Activated T-helper 1 cell treated with Interleukin-2 at 50 U/mL for 16 hours (primary cell): Measurements from ENCODE around the gene C1RL.

Experiments
- DNase-seq: peaks from one replicate; pipeline ENCODE4 v3.0.0-alpha.2; 2020; ENCODE audit warnings: low read depth

The C1RL gene

DNA sequence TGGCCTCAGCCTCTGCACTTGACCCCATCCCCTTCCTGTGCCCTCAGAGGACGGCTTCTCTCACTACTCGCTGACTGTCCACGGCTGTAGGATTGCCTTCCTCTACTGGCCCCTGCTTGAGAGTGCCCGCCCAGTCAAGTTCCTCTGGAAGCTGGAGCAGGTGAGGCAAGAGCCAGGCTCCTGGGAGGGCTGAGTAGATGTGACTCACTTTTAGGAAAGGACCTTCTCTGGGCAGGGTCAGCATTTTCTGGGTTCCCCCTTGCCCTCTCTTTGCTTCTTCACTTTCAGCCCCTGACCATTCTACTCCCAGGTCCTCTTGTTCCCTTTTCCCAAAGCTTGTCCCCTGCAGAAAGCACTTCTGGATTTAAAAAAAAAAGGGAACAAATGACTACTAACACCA, 28.9 kb upstream of the C1RL start:
- DNase-seq = no peak

DNA sequence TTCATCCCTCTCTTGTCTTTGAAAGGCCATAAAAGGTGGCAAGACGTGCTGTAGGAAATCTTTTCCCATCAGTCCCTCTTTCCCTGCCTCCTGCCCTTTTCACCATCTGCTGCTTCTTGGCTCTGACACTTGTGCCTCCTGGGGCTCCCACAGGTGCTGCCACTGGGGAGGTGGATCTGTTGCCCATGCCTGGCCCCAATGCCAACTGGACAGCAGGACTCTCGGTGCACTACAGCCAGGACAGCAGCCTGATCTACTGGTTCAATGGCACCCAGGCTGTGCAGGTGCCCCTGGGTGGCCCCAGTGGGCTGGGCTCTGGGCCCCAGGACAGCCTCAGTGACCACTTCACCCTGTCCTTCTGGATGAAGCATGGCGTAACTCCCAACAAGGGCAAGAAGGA, 27.7 kb upstream of the C1RL start:
- no peak for DNase-seq

DNA sequence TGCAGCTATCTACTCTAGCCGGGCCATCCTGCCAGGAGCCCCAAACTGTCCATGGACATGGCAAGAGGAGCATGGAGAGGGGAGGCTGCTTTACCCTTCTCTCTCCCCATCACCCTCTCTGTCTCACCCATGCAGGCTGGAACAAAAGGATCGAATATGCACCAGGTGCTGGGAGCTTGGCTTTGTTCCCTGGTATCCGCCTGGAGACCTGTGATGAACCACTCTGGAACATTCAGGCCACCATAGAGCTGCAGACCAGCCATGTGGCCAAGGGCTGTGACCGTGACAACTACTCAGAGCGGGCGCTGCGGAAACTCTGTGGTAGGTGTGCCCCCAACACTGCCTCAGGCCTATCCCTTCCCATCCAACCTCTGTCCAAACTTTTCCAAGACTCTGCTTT, 27.1 kb upstream of the C1RL start:
- DNase-seq = no peak

DNA sequence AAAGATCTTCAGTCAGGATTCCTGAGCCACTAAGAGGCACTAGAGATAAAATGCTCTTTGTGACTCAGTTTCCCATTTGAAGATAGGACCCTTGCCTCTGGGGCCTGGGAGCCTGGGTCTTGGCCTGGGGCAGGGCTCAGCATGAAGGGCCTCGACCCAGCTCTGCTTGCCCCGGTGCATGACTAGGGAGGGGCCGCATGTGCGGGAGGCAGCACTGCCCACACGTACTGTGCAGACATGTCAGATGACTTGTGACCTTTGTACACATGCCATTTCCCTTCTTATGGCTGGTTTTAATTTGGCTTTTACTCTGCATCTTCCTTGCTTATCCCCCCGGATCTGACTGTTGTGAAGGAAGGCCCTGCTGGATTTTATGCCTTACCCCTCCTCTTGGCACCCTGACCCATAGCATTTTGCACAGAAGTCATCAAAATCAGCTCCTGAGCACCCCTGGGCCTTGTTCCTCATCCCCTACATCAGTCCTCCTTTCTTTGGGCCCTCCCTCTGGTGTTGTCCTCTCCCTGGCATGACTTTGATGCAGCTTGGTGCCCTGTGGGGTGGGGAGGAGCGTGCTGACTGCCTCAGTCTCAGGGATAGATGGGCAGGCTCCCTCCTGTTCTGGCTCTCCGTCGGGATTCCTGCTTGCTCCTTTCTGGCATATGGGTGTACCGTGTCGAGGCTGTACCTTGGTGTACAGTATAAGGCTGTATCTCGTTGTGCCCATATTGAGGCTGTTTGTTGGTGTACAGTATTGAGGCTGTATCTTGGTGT, 25.6 kb upstream of the C1RL start:
- no peak for DNase-seq

DNA sequence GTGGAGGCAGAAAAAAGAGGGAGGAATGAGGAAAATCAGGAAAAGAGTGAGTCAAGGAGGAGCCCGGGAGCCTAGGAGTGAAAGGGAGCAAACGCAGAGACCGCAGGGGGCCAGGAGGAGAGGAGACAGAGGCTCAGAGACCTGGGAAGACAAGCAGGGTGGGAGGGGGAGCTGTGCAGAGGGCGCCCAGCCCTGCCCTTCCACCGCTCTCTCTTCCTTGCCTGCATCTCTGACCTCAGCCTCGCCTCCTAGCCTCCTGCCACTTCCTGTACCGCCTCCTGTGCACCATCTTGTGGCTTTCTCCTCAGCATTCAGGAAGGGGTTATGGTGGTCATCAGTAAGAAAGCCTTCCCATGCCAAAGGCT, 22.5 kb upstream of the C1RL start:
- no peak for DNase-seq

DNA sequence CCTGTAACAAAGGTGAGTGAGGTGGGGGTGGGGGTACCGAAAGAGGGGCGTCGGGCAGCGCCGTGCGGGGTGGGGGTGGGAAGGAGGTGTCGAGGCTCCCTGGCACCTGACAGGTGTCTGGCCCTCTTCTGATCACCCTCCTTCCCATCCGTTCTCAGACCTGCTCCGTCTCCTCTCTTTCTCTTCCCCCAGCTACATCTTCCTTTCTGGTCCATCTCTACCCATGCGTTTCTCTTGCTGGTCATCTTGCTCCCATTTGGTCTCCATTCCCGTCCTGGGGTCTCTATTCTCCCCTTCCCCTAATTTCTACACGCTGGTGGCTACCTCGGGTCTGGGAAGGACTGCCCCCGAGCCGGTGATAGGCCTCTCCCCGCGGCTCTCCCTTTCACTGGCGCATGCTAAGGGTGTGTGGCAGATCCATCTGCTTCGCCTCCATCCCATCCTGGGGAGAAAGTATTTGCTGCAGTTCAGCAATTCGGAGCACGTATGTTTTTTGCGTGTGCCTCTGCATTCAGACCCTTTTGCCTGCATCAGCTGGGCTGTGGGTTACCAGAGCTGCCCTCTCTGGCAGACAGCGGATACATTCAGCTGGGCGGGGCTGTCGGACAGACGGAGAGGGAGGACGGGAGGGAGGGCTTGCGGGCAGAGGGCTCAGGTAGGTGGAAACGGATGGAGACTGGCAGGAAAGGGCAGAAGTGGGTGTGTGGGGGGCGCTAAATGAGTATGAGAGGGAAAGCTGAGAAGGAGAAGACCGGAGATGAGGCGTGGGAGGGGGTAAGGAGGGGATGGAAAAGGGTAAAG, 21.9 kb upstream of the C1RL start:
- peak; percentile 33 for DNase-seq

DNA sequence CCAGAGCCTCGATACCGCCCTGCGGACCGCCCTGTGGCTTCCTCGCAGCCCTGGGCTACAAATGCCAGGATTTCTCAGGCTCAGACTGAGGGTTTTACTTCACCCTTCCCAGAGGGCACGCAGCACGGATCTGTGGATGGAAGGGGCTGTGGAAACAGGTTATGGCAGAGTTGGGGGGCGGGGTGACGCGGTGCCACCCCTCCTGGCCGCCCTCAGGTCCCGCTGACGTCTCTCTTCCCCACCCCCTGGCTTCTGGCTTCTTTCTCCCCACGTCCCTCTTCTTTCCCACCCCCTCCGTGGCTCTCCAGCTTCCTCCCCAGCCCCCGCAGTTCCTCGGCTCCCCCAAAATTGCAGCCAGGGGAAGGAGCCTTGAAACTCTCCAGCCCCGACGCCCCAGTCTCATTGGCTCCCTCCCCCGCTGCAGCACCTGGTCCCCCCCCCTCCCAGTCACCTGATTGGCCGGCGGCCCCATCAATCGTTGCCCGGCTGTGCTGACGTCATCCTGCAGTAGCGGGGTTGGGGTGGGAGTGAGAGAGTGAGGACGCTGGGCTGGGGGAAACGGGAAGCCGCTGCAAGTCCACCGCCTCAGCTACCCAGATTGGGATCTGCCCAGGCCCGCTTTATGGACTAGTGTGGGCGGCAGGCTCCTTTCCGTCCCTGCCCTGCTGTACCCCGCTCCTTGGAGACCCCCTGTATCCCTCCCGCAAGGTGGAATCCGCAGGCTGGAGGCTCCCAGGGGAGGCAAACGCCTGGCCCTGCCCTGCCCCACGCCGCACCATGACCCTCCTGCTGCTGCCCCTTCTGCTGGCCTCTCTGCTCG, 21.1 kb upstream of the C1RL start, which contains the start of gene CLSTN3:
CLSTN3 (plus strand) TSS at position 500 of the 820 bp plus-strand sequence; CDS start at position 778, 278 bp downstream.
- peak; percentile 79 for DNase-seq

DNA sequence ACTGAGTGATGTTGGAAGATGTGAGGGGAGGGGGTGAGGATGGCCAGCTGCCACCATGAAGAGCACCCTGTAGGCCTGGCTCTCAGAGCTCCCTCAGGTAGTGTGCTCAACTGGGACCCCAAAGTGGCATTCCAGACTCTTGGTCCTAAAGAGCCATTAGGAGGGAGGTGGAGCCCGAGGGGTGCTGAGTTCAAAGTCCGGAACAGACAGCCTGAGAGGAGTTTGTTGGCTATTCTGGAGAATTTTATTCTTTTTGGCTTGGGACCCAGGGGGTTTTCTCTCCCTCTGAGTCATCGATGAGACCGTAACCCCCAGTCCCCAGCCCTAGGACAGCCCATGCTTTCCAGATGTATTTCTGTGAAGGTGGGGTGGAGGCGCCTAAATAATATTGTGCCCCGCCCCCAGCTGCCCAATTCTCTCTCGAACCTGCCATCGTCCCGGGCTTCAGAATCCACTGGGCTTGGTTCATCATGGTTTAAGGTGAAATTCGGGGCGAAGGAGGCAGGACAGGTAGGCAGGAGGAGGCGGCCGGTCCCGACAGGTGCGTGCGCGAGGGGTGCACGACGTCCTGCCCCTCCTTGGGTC, 20.4 kb upstream of the C1RL start:
- no peak for DNase-seq

DNA sequence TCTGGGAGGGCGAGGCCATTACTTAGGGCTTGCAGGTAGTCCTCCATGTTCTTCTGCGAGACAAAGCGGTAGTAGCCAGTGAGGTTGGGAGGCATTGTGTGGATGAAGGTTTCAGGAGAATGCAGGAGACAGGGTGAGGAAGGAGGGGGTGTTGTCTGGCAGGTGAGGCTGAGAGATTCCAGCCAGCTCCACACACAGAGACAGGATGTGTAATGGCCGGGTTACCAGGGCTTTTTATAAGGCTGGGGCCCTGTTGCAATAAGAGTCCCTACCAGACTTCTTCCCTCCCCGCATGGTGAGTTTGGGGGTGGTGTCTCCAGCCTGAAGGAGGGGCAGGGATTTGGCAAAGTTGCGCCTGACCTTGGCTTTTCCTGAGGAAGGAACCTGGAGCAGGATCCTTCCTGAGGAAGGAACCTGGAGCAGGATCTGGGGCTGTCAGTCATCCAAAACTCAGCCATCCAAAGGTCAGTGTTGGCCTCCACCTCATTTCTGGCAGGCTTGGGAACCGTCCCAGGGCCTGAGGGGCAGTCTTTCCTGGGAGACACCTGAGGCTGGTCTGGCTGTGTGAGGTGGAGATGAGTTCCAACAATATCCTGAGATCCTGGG, 19.8 kb upstream of the C1RL start, which contains the start of gene RBP5:
RBP5 (minus strand) TSS at position 209 of the 606 bp plus-strand sequence; CDS start at position 95, 114 bp downstream.
- DNase-seq = no peak

DNA sequence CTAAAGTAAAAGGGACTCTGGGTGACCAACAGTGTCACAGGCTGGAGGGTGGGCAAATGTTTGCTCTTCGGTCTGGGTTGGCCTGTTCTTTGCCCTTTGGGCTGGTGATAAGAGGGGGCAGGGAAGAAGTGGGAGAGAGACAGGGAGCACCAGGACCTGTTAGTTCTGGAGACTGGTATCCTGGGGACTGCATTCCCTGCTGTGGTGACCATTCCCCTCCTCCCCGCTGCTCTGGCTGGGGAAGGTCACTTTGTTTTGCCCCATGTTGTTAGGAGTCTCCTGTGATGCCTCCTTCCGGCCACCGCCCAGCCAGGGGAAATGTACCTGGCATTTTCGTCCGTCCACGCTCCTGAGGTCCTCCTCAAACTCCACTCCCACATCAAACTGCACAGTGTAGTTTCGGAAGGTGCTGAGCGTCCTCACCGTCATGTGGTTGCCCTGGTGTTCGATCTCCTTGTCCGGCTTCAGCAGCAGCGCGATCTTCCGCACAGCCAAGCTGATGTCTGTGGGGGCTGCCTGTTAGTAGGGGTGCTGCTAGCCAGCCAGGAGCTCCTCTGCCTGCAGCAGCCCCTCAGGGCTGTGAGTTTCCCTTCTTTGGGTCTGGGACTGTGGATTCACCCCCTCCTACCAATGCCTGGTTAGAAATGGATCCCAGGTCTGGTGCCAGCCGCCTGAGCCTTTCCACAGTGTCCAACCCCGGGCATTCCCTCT, 19.1 kb upstream of the C1RL start:
- no peak for DNase-seq

DNA sequence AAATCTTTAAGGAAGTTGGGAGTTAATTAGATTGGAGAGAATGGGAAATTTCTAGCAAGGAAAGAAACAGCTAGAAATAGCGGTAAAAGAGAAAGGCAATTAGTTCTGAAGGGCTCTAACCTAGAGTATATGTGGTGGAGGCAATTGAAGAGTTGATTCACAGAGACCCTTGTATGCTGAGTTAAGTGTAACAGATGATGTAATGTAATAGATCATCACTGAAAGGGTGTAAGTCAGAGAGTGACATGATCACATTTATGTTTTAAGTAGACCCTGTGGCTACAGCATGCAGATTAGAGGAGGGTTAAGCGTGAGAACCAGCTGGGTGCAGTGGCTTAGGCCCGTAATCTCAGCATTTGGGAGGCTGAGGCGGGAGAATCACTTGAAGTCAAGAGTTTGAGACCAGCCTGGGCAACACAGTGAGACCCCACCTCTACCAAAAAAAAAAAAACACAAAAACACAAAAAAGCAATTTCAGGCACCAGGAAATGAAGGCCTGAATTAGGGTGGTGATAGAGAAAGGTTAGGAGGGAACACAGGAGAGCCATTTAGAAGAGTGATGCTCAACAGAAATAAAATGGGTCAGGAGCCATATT, 16.7 kb upstream of the C1RL start:
- DNase-seq = no peak

DNA sequence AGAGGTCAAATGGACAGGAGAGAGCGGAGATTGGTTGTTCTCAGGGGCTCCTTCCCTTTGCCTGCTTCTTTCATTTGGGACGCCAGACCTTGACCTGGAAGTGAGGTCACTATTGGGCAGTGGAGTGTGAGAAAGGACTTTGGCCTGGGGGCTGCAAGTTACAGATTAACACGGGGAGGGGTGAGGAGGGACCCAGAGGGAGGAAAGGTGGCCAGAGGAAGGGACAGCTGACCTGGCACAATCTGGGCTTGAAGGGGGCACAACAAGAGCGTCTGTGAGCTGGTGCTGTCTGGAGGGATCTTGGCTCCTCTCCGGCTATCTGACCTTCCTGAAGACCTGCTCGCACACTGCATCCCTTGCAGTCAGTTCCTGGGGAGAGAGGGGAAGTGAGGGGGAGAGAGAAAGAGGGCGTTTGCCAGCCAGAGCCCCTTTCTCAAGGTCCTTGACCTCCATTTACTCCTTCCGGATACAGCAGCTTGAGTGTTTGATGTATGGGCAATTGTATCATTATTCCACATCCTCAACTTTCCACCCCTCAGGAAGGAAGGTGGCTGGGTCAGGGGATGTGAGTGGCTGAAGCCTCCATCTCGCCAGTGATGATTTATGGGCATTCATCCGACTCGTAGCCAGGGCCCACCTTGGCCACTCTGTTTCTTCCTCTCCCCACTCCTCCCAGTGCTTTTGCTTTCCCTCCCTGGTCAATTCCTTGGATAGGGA, 14.9 kb upstream of the C1RL start:
- DNase-seq = no peak

DNA sequence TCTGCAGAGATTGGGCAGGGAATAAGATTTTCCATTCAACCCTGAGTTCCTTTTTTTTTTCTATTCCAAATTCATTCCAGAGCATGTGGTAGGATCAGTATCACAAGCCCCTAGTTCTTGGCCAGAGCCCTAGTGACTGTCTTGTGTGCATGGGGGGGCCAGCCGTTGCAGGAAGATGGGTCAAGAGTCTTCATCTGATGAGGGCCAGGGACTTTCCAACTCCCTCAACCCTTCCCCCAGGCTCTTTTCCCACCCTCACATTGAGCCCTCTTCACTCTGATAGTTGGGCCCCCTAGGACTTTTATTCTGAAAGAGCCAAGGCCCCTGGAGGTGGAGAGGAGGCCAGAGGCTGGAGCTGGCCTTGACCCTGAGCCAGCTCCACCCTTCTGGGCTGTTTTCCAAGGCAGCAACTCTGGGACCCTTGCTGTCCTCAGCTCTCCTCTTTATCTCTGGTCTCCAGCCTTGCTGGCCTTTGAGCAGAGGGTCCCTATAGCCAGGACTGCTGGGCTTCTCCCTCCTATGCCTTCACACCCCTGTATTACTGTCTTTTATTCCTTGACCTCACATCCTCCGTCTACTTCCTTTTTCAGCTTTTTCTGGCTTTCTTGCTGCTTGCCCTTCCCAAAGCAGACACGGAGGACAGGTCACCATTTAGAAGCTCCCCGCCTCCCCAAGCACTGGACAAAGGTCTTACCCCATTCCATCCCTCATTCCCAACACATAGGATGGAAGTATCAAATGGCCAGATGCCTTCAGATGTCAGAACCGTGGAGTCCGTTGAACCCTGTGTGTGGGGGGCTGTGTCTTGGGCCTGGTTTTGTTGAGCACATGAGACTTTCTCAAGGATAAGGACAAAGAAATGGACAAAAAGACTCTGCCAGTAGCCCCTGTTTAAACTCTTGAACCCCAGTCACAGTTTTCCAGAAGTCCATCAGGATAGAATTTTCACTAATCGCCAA, 14.1 kb upstream of the C1RL start:
- no peak for DNase-seq

DNA sequence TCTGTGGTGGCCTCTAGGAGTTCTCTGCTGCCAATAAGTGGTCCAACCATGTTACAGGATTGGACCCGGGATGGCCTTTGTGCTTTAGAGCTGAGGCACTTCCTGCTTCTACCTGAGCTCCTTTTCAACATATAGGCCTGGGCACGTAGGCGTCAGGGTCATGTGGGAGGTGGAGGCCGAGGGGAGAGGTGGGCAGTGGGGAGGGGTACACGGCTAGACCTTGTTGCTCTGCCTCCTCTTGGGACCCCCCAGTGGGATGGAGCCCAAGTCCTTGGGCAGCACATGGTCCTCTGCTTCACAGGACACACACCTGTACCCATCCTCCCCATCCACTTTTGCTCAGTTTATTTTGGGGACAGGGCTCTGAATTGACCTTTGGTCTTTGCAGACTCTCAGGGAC, 12.3 kb upstream of the C1RL start:
- DNase-seq = no peak

DNA sequence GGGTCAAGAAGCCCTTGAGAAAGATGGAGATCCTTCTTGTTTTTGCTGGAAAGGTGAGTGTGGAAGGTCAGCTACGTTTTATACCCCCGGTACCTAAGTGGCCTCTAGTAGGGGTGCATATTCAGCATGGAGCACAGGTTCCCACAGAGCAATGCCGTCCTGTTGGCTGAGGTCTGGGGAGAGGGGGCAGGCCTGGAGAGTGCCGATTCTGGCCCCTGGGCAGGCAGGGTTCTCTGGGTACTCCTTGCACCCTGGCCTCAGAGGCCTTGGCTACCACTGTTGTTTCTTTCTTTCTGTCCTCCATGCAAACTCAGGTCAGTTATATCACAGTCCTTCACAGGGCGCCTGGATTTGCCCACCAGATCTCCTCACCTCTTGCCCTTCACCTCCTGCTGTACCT, 11.2 kb upstream of the C1RL start:
- no peak for DNase-seq

DNA sequence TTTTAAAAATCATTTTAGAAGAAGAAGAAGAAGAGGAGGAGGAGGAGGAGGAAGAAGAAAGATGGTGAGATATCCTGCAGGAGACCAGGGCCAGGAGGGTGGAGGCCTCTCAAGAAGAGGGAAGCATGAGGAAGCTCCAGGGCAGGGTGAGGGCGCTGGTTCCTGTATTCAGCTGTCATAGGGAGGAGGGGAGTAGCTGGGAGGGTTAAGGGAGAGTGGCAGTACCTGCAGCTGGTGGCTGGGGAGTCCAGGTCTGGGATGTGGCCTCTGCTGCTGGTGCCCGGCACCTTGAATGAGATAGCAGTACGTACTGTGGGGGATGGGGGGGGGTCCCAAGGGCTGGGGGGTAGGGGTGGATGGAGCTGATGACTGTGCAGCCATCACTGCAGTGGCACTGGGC, 9.9 kb upstream of the C1RL start:
- DNase-seq = no peak

DNA sequence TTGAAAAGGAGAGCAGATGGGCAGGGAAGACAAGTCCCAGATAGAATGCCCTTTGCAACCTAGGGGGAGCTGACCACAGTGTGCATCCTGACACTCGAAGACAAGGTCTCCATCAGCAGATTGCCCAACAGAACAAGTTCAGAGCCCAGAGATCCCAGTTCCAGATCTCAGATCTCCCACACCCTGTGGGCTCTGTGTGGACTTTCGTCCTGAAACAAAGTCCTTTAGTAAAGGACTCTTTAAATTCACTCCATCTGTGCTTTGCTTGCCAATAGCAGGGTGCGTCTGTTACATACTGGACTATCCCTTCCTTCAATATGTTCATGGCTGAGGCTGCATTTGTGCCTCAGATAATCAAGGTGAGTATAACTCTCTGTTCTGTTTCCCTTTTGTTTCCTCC, 8.7 kb upstream of the C1RL start:
- DNase-seq = no peak

DNA sequence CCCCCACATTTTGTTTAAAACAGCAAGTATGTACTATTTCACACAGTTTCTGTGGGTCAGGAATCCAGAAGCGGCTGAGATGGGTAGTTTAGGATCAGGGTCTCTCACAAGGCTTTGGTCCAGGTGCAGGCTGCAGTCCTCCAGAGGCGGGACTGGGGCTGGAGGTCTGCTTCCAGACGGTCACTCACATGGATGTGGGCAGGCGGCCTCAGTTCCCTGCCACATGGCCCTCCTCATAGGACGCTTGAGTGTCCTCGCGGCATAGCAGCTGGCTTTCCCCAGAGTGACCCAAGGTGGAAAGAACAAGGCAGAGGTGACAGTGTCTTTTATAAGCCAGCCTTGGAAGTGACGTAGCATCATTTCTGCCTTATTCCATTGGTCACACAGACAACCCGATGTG, 7.9 kb upstream of the C1RL start:
- DNase-seq = no peak

DNA sequence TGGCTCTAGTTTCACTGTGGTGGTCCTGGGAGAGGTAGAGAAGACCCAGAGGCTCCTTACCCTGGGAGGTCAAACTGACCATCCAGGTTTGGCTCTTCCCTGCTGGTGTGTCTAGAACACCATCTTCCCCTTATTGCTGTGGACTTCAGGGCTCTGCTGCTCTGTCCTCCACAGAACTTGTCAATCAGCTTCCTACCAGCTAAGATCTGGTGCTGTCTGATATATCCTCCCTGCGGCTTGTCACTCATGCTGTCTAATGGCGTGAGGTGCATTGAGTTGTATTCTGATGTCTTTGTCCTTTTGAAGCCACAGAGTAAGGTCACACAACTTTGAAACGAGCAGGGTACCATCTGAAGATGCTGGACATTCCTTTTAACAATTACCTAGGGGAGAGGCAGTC, 7.2 kb upstream of the C1RL start:
- no peak for DNase-seq
